EH (cell line): ENCODE measurements around the gene FGD5.

ENCODE experiments used
- DNase-seq: peaks from one replicate; pipeline ENCODE4 v3.0.0-alpha.2; 2015; ENCODE audit warnings: low read depth

The FGD5 gene

DNA sequence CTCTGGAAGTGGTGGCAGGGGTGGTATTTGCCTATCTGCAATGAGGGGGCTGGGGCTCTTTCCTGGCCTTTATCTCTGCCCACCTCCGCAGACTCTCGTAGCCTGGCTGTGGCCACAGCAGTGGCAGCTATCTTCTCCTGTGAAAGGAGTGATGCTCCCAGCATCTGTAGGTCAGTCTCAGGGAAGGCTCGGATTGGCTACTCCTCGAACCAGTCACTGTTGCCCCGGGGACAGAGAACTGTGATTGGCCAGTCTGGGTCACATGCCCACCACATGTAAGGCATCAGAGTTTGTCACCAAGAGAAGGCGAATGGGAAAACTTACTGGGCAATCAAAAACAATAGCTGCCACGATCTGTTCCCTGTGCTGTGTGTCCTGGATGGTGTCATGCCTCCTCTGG lies 30.1 kb upstream of the FGD5 start:
- DNase-seq, result no peak

DNA sequence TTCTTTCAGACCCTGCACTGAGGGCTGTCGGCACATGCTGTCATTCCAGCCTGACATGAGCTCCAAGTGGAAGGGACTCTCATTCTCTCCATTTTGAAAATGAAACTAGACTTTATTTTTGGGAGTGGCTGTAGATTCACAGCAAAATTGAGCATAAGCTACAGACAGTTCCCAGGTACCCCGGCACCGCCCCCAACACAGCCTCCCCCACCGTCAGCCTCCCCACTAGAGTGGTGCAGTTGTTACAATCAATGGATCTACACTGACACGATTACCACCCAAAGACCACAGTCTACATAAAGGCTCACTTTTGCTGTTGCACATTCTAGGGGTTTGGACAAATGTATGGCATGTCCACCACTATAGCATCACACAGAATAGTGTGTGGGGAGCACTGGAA lies 29.5 kb upstream of the FGD5 start:
- no peak for DNase-seq

DNA sequence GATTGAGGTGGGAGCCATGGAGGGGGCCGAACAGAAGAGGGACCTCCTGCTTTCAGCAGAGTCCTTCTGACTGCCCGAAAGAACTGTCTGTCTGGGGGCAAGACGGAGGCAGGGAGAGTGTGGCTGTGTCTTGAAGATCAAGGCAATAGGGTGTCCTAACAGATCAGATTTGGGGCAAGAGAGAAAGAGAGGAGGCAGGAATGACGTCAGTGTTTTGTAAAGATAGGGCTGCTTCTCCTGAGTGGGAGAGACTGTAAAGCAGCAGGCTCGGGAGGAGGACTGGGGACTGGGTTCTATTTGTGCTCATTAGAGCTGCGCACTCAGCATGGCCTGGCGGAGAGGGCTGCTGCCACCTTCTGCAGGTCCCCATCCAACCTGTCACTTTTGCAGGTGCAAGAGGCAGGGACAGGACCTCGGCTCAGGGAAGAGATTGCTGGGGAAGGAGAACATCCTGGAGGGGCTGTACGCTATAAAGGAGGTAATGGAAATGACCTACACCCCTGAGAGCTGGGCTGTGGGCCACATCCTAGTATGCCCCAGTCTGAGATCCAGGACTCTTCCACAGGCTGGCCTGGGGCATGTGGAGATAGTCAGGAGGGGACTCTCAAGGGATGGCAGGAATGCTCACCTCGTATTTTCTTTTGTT lies 29.0 kb upstream of the FGD5 start:
- DNase-seq, result no peak

DNA sequence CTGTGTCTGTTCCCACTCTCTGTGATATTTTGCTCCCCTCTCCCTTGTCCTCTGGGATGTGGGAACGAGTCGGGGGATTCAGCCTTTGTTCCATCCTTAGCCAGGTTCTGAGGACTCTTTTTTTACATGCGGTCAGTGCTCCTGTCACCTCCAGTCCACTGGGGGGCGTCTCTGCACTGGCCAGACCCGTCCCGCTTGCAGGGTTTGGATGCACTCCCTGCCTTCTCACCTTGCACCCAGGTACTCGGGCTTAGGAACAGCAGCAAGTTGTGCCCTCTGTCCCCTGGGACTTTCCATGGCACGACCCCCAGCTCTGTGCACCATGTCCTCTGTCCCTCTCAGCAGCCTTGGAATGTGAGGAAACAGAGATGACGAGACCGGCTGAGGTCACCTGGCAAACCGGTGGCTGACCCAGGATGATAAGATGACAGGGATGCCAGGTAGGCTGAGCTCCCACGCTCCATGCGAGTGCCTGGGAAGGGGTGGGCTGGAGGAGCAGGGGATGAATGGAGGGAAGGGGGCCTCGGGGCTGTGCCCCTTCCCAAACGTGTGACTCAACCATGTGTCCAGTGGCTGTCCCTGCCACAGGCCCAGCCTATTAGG lies 27.3 kb upstream of the FGD5 start:
- peak; percentile 36 for DNase-seq

- DNase-seq, result no peak
Observed at GRCh38 chr3:14792691-14793121, 26.1 kb upstream of the FGD5 start.

DNA sequence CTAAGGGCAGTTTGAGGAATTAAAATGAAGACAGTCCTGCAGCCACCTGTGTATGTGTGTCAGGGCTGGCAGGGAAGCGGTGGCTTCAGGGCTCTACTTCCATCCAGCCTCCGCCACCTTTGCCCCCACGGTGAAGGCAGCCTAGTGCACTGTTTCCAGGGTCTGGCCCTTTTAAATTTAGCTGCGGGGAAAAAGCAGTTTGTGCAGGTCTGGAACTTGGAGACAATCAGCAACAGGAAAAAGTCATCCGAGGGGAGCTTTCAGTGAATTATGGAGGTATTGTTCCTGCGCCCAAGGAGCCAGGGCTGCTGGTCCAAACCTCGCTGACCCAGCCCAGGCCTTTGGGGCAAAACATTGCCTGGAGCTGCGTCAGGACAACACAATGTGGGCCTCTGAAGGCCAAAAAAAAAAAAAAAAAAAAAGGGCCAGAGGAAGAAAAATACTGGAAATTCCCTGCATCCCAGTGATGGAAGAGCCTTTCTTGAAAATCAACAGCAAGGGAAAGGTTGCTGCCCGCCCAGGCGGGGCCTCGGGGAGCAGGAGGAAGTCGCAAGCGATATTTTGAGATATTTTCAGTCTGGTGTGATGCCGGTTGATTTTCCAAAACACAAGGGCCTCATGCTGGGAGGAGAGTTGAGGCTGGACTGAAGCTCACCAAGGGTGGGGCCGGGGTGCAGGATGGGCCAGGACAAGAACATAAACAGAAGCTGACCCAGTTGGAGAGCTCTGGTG lies 25.5 kb upstream of the FGD5 start:
- DNase-seq, result no peak

- no peak for DNase-seq
Observed at GRCh38 chr3:14793858-14794234, 24.9 kb upstream of the FGD5 start.

- no peak for DNase-seq
Observed at GRCh38 chr3:14794435-14794834, 24.3 kb upstream of the FGD5 start.

GRCh38 chr3:14795996-14796395 lies 22.8 kb upstream of the FGD5 start:
- DNase-seq, result no peak

DNA sequence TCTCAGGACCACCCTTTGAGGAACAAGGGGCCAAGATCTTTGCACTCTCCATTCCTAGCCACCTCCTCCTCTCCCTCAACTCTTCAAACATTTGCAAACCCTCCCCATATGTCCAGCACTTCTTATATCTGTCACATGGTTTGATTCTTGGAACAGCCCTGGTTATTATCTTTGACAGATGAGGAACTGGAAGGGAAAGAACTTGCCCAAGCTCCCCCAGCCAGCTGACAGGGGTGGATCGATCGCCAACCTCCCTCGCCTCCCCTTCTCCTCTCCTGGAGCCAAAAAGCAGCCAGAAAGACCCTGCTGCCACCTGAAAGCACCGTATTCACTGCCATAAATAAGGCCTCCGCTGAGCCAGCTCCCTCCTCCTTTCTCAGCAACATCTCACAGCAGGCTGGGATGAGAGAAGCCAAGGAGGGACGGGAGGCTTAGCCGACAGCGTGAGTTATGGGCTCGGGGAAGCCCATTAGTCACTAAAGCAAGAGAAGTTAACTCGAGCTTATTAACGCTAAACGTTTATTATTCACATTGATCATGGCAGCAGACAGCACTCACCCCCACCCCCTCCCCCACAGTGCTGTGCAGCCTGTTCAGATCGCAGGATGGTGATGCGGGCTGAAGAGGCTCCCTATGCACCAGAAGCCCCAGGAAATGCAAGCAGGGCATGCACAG lies 22.2 kb upstream of the FGD5 start:
- no peak for DNase-seq

- DNase-seq, result no peak
Observed at GRCh38 chr3:14797731-14798130, 21.0 kb upstream of the FGD5 start.

GRCh38 chr3:14798231-14798630 lies 20.5 kb upstream of the FGD5 start:
- DNase-seq, result no peak

GRCh38 chr3:14799146-14799545 lies 19.6 kb upstream of the FGD5 start:
- DNase-seq, result no peak

- no peak for DNase-seq
Observed at GRCh38 chr3:14801031-14801430, 17.7 kb upstream of the FGD5 start.

- DNase-seq, result no peak
Observed at GRCh38 chr3:14801668-14802380, 16.9 kb upstream of the FGD5 start.

DNA sequence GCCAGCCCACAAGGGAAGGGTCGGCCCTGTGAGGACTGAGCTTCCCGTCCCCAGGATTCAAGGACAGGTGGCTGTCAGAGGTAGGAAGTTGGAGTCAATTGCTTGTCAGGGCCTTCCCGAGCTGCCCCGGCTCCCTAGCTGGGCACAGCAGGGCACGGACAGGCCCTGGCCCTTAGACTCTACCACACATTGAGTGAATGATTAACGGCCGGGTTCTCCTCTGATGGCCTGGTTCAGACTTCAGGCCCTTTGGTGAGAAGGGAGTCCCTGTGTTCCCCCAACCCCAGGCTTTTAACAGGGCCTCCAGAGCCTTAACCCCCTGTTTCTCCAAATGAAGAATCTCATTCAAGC lies 16.4 kb upstream of the FGD5 start:
- no peak for DNase-seq

- peak; percentile 40 for DNase-seq
Observed at GRCh38 chr3:14803101-14803980, 15.4 kb upstream of the FGD5 start.

DNA sequence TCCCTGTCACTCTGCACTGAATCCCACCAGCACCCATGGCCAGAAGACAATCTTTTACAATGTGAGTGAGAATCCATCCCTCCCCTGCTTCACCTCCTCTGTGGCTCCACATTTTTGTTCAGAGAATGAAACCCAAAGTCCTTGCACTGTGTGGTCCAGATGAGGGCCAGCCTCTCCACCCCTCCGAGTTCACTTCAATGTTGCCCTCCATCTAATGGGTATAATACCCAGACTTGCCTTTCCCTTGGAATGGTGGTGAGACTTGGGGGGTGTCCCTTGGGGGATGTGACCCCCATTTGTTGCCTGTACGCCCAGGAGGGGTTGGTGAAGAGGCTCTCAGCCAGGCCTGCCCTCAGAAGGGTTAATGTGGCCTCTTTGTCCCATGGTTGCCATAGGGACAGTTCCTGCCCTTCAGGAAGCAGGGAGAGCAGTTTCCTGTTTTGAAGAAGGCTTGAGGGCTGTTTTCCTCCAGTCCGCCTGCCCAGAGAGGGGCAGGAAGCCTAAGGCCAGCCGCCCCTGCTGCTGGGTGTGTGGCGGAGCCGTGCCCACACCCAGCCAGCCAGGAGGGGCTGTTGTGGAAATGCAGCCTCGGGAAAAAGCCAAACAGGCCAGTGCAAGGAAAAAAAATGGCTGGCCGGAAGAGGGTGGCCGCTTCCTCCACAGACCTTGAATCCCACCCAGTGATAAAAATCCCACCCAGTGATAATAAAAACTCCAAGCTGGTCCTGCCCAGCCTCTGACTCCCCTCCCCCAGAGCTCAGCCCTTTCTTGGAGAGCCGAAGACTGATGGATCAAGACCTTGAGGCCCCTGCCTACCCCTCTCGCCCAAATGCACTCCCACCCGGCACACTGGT lies 14.6 kb upstream of the FGD5 start:
- no peak for DNase-seq

GRCh38 chr3:14804835-14805780 lies 13.7 kb upstream of the FGD5 start:
- DNase-seq, result no peak
